ENCODE results near the gene PREX1.

Gene PREX1

DNA sequence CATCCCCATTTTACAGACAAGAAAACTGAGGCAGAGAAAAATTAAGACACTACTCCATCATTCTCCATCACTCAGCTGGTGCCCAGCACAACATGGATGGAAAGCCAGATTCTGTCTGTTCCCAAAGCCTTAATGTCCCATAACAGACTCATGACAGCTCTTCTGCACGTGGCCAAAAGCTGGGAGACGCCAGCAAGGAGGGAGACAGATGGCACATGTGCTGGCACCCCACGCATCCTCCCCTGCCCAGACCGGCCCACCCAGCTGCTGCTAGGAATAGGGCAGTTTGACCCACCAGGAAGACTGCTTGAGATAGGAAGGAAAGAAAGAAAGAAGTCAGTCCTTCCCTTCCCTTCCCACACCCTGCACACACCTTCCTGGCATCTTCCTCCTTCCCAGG lies 96.3 kb downstream of the PREX1 start:
- H3K4me3 ChIP-seq (ENCODE audit: low read length), result no peak overlapping the region
- no peak for DNase-seq (ENCODE audit: low read depth, low spot score)

- DNase-seq (ENCODE audit: low read depth, low spot score), result no peak
Measured at GRCh38 chr20:48730977-48731376, 96.8 kb downstream of the PREX1 start.

DNA sequence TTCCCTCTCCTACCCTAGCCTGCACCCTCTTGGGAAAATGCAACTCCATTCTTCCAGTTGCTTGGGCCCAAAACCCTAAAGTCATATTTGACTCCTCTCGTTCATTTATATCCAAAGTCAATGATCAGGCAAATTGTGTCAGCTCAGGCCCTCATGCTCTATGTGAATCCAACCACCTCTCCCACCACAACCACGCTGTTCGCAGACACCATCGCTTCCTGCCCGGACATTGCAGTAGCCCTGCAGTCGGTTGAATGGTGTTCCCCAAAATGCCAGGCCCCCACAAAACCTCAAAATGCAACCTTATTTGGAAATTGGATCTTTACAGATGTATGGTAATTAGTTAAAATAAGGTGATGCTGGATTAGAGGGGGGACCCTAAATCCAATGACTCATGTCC lies 98.3 kb downstream of the PREX1 start:
- no peak overlapping the region for H3K4me3 ChIP-seq (ENCODE audit: low read length)
- DNase-seq (ENCODE audit: low read depth, low spot score), result no peak

More at GRCh38 chr20:48730977-48731376, 96.8 kb downstream of the PREX1 start:
- H3K4me3 ChIP-seq (ENCODE audit: low read length), result no peak overlapping the region

GRCh38 chr20:48728042-48728825 lies 99.6 kb downstream of the PREX1 start:
- no peak for DNase-seq (ENCODE audit: low read depth, low spot score)
- no peak overlapping the region for H3K4me3 ChIP-seq (ENCODE audit: low read length)

GRCh38 chr20:48727226-48727625 lies 100.6 kb downstream of the PREX1 start:
- no peak overlapping the region for H3K4me3 ChIP-seq (ENCODE audit: low read length)
- no peak for DNase-seq (ENCODE audit: low read depth, low spot score)

DNA sequence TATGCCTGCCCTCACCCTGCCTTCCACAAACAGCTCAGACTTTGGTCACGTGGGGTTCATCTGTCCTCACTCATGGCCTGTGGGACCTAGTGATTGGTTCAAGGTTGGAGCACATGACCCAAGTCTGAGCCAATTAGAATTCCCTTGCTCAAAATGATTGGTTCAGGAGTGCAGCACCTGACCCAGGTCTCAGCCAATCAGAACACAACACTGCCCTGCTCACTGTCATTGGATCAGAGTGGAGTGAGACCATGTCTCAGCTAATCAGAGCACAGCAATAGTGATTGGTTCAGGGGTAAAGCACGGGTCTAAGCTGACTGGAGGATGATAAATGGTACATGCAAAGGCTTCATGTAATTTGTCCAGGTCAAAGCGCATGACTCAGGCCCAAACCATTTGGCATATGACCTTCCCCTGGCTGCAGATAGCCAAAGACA lies 102.2 kb downstream of the PREX1 start:
- no peak for DNase-seq (ENCODE audit: low read depth, low spot score)
- H3K4me3 ChIP-seq (ENCODE audit: low read length), result no peak overlapping the region

- H3K4me3 ChIP-seq (ENCODE audit: low read length), result no peak overlapping the region
- DNase-seq (ENCODE audit: low read depth, low spot score), result no peak
Measured at GRCh38 chr20:48724891-48725554, 102.8 kb downstream of the PREX1 start.

GRCh38 chr20:48724382-48724781 lies 103.4 kb downstream of the PREX1 start:
- DNase-seq (ENCODE audit: low read depth, low spot score), result no peak
- H3K4me3 ChIP-seq (ENCODE audit: low read length), result no peak overlapping the region

DNA sequence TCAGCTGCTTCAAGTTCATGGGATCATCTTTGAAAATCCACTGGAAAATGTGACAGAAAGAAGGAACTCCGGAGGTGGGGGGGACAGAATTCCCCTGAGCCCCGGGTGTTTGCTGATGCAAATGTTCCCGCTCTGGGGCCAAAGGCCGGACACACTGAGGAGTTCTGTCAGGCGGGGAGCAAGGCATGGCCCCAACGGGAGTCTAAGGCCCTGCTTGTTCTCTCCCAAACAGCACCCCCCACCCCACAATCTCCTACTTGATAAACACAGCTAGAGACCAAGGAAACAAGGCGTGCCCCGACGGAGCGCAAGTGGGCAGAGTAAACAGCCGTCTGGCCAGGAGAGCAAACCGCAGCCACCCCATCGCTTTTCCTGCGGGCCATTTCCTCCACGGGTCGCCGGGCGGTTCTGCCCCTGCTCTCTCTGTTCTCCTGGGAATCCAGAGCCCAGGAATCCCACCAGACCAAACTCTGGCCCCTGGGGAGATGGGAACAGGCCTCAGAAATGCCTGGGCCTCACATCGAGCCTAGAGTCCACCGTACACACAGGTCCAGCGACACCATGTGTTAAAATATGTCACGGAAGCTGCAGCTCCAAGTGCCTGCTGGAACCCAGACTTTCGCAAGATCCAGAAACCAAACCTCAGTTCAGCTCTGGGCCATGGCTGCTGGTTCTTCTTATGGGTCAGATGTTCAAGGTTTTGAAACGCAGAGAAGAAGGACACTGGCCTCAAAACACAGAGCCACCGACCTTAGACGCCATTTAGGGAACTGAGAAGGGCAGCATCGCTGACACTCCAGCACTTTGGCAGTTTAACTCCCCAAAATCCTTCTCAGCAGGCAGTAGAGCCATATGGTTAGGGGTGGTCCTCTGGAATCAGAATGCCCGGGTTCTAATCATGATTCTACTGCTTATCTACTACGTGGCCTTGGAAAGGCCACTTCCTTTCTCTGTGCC lies 104.2 kb downstream of the PREX1 start:
- no peak for DNase-seq (ENCODE audit: low read depth, low spot score)
- H3K4me3 ChIP-seq (ENCODE audit: low read length), result no peak overlapping the region

GRCh38 chr20:48722737-48723191 lies 105.0 kb downstream of the PREX1 start:
- DNase-seq (ENCODE audit: low read depth, low spot score), result no peak
- no peak overlapping the region for H3K4me3 ChIP-seq (ENCODE audit: low read length)

DNA sequence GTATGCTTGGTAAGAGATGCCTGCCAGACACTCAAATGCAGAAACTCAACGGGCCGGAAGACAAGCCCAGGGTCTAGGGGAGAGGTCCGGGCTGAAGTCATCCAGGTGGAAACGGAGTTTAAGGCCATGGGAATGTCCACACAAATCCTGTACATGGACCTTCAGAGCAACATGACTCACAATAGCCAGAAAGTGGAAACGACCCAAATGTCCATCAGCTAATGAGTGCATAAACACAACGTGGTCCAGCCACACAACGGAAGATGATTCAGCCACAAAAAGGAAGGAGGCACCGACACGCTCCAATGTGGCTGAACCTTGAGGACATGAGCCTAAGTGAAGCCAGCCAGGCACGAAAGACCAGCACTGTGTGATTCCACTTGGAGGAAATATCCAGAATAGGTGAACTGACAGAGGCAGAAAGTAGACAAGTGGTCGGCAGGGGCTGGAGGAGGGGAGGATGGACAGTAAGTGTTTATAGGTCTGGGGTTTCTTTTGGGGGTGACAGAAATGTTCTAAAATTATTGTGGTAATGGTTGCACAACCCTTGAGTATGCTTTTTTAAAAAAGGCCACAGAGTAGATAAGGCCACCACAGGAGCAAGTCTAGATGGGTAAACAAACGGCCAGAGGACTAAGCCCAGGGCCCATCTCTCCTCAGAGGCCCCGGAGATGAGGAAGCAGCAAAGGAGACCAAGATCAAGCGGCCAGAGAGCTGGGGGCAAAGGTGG lies 105.6 kb downstream of the PREX1 start:
- no peak overlapping the region for H3K4me3 ChIP-seq (ENCODE audit: low read length)
- DNase-seq (ENCODE audit: low read depth, low spot score), result no peak

DNA sequence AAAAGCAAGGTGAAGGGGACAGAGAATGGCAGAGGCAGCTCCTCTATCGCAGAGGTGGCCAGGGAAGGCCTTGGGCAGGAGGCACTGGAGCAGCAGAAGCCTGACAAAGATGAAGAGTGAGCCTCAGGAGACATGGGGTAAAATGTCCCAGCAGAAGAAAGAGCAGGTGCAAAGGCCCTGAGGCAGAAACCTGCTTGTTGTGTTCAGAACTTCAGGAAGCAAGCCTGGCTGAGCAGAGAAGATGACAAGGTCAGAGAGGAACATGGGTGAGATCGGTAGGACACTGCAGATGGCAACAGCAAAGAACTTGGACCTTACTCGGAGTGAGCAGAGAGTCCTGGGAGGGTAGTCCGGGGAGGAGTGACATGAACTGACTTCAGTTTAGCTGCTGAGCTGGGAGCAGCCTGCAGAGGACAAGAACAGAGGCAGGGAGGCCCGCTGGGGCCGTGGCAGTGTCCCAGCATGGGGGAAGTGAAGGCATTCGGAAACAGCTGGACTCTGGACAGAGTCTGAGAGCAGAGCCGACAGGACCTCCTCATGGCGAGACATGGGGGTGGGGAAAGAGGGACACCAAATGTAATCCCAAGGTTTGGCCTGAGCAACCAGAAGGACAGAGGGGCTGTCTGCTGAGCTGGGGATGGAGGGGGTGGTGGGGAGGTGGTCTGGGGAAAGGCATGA lies 106.3 kb downstream of the PREX1 start:
- no peak for DNase-seq (ENCODE audit: low read depth, low spot score)
- no peak overlapping the region for H3K4me3 ChIP-seq (ENCODE audit: low read length)

DNA sequence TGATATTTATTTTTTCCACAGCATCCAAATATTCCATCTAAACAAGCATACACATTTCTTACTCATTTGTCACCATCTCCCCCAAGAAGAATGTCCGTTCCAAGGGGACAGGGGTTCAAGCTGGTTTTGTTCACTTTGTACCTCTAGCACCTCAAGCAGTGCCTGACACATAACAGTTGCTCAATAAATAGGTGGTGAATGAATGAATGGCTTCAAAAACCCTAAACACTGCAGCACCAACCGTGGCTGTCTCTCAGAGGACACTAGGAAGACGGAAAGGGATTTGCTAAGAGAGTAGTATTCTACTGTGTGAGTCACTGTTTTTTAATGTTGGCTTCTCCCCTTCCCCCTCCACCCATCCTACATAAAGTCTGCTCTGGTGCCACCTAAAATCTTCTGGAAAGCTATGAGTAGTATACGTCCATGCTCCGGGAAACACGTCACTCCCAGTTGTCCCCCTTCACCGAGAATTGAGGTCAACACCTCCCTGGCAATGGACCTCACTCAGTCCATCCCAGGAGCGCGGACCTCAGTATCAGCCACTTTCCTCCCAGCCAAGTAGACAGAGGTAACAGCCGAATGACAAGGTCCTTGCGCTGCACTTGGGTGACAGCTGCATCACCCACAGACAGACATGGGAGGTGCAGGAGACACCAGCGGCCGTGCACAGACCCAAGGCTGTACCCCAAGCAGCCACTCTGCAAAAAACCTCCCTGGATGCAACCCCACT lies 107.4 kb downstream of the PREX1 start:
- DNase-seq (ENCODE audit: low read depth, low spot score), result no peak
- H3K4me3 ChIP-seq (ENCODE audit: low read length), result no peak overlapping the region

- no peak overlapping the region for H3K4me3 ChIP-seq (ENCODE audit: low read length)
- DNase-seq (ENCODE audit: low read depth, low spot score), result no peak
Measured at GRCh38 chr20:48719598-48720255, 108.1 kb downstream of the PREX1 start.

DNA sequence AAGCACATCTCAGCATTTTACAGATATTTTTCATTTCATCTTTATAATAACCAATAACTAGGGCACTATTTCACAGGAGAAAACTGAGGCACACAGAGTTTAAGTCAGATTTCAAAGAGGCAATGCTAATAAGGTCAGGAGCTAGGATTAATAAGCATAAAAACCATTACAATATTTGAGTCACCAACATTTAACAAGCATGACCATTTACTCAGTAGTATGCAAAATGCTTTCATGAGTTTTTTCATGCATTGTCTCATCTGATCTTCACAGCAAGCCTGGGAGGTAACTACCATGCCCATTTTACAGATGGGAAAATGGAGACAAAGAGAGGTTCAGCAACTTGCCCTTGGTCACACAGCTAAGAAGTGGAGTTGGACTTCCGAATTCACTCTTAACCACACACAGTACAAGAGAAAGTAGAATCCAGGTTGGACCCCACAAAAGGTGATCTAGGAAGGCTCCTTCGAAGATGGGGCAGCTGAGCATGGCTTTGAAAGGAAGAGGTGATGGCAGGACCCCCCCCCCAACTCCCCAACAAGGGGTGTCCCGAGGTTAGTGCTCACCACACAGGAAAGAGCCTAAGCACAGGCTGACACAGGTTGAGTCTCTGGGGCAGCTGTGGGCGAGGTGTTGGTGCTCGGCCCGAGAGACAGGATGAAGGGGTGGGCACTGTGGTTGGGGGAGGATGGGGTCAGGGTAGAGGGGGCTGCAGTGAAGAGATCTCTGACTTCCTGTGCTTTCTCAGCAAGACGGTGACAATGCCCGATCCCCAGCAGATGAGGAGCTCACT lies 108.8 kb downstream of the PREX1 start:
- H3K4me3 ChIP-seq (ENCODE audit: low read length), result no peak overlapping the region
- DNase-seq (ENCODE audit: low read depth, low spot score), result peak; percentile 58

GRCh38 chr20:48717680-48718223 lies 110.0 kb downstream of the PREX1 start:
- H3K4me3 ChIP-seq (ENCODE audit: low read length), result no peak overlapping the region
- no peak for DNase-seq (ENCODE audit: low read depth, low spot score)
